Left renal pelvis (tissue), 4 donors: ENCODE data around the gene UBAC1. TPM values are rescaled to one million over a fixed set of nuclear protein-coding genes. Genes with fewer than 3 reads are reported as not detected.
"Not testable (repeated sequence)": the region's sequence is repeated elsewhere in the genome, so short reads cannot be mapped to it uniquely, and the experiment has no call there.

Source experiments
- DNase-seq, 4 donors: peaks; one replicate each; pipeline ENCODE4 v3.0.0-alpha.2; 2013; ENCODE audit warnings: low read depth in 4 of 4, low spot score in 3 of 4
- polyA plus RNA-seq, 4 donors: library from polyadenylated mRNA; unstranded; fragments of 120-200 nt; gene quantifications; one replicate each; pipeline ENCODE4 v1.2.1, GENCODE V29; 2013; ENCODE audit not compliant: insufficient read length in 4 of 4

UBAC1 gene
- polyA plus RNA-seq, 4 donors, result 27.3 to 36.1 (median 31.4) TPM

DNA sequence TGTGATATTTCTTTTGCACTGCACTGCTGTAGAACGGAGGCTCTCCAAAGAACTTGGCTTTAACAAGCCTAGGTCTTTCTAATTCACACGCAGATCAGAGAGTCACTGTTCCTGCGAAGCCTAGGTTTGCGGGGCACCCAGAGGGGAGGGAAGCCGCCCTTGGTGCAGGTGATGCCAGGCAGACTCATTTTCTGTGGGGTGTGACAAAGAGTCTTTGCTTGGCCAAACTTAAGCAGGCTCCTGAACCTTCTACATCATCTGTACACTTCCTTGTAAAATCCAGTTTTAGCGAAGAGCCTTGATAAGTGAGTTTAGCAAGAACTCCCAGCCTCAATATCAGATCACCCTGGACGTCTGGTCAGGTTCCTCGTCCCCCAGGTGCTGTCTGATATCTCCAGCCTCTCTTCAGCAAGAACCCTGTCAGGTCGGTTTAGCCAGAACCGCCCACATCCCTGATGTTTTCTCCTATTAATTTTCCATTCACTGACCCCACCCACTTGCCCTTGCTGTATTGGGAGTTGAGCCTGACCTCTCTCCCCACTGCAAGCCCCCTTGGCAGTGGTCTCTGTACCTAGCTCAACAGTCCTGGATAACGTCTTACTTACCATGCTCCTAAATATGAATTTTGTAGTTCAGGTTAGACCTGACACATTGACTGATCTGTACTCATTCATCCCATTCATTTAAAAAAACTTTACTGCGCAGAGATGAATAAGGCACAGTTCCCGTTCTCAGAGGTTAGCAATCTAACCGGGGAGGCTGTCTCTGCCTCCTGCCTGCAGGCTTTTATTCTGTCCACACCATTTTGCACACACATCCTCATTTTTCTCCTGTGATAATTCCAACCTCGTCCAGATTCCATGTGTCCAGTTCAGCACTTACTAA, 880 bp upstream of the UBAC1 start:
- no peak for DNase-seq

DNA sequence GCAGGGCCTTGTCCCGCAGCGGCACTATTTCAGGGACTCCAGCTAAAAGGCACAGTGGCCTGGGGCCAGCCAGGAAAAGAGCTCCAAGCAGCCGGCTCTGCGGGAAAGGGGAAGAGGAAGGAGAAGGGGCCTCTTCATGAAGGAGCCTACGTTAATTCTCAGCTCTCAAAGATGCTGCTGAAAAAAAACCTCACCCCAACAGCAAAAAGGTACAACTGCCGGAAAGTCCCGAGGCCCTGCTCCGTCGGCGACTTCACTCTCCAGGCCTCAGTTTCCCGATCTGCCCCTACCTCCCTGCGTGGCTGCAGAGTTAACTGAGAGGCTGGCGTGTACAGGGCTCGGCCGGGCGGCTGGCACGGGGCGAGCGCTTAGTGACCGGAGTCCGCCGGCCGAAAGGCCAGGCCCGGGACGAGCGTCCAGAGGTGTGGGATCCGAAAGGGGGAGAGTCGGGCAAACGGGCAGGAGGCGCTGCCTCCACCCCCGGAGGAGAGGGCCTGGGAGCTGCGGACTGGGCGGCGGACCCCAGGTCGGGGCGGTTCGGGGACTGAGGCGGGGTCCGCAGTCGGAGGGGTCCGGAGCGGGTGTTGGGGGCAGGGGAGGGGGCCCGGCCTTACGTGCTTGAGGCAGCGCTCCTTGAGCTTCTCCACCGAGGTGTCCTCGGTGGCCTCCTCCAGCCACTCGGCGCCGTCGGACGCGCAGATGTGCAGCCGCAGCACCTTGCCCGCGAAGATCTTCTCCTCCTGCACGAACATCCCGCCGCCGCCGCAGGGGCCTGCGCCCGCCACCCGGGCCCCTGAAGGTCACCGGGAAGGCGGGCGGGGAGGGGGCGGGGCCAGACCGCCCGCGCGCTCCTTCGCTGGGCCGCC, 529 bp downstream of the UBAC1 start:
- no peak for DNase-seq

- no peak for DNase-seq
These were observed 1.4 kb downstream of the UBAC1 start for GRCh38 chr9:135959814-135960213.

DNA sequence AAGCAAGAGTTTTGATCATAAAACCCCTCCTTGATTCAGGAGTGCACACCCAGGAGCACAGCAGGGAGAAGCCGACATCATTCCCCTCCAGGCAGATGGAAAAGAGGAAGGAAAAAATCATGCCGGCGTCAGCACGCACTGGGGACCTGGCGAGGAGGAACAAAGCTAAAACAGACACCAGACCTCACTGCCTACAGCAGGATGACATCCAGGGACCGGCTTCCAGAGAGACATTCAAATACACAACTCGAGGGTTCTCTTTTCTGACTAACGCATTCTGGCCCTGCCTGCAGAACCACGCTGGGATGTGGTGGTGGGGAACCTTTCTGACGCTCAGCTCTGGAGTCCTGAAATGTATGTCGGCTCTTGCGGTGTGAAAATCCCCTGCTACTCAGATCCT, 2.7 kb downstream of the UBAC1 start:
- DNase-seq, result no peak

DNA sequence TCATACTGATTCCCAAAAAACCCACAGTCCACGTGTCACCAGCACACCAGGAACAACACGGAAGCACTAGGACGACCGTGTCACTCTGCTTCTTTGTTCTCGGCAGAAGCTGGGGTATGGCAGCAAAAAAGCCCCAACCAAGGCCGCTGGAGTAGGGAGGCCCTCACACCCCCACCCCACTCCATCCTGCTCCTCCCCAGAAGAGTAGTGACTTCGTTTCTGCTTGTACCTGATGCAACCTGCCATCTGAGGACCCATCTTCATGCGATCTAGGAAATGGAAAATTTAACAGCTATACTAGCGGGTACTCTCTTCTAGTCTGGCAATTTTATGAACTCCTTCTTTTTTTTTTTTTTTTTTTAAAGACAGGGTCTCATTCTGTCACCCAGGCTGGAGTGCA, 3.7 kb downstream of the UBAC1 start:
- no peak for DNase-seq

GRCh38 chr9:135956802-135957174, 4.4 kb downstream of the UBAC1 start:
- DNase-seq, result no peak

DNA sequence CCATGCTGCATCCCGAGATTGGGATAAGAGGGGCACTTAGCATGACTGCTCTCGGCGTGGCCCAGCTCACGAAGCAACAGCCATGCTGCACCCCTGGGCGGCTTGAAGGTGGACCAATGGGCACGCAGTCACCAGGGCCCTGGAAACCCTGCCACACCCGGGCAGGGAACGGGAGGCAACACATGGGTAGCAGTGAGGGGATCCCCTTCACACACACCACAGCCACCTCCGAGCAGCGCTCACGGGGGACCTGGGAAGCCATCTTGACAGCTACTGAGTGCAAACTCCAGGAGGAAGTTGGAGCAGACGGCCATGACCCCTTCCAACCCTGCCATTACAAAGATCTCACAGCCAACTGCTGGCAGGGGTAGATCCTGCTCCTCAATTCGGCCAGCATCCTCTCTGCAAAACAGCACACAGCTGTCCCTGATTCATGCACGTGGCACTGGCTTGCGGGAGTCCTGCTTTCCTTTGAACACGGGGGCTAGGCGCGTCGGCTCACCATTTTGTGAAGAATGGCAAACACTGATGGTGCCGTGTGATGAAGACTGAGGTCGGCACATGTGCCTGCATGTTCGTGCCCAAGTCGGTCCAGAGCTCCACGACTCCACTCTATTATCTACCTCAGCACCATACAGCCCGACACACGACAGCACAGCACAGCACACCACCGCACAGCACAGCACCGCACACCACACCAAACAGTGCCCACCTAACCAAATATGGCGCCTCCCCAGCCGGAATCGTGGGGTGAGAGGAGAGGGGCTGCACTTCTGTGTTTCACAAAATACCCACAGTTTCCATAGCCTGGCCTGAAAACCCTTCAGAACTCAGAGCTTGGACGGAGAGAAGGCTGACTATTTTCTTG, 5.0 kb downstream of the UBAC1 start:
- DNase-seq, result no peak

DNA sequence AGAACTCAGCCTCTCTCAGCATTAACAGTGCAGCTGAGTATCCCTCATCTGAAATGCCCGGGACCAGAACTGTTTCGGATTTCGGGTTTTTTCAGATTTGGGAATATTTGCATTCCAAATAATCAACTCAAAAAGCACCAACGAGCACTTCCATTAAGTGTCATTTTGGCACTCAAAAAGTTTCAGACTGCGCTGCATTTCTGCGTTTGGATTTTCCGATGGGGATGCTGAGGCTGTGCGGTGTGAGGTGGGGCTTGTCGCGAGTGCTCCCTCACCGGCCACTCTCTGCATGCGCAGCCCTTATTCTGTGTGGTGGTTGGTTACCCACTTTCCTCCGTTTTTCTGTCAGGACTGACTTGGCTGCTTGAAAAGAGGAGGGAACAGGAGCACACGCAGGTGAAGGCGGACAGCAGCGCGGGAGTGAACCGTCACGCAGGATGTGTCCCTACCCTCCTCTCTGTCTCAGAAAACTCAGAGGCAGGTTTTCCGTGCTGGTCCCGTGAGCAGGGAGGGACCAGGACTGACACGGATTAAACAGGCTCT, 8.4 kb downstream of the UBAC1 start:
- no peak for DNase-seq

DNA sequence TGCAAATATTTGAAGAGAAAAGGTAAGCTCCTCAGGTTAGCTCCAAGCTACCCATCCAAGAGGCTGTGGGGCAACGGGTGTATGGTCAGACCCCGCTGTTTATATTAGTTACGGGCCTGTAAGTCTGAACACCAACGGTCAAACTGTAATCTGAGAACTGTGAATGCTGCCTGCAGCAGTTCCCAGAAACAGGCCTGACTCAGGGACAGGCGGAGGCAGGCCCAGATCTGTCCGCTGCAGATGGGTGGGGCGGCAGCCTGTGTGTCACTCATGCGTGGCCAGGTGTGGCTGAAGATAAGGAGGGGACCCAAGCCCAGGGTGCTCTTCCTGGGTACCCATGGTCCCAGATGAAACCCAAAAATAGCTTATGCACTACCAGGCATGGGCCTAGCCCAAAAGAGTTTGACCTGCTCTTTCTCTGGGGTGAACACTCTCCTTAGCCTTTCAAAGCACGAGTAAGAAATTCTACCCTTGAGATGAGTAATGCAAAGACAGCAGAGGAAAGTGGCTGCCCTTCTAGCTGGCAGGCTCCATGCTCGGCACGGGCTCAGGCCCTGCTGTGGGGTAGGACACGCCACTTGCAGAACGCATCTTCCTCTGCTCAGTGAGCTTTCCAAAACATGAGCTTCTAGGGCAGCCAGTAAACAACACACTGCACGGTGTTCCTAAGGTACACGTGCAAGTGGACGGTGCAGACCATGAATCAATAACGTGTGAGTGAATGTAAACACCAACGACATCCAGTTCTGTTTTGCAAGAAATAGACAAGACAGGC, 9.1 kb downstream of the UBAC1 start:
- peak in 1 of 4 donors; percentile 68 for DNase-seq

- DNase-seq, result not testable (repeated sequence)
These were observed 9.9 kb downstream of the UBAC1 start for GRCh38 chr9:135951310-135951709.

GRCh38 chr9:135950841-135951240, 10.3 kb downstream of the UBAC1 start:
- DNase-seq, result not testable (repeated sequence)

- DNase-seq, result no peak
These were observed 11.0 kb downstream of the UBAC1 start for GRCh38 chr9:135950135-135950682.

DNA sequence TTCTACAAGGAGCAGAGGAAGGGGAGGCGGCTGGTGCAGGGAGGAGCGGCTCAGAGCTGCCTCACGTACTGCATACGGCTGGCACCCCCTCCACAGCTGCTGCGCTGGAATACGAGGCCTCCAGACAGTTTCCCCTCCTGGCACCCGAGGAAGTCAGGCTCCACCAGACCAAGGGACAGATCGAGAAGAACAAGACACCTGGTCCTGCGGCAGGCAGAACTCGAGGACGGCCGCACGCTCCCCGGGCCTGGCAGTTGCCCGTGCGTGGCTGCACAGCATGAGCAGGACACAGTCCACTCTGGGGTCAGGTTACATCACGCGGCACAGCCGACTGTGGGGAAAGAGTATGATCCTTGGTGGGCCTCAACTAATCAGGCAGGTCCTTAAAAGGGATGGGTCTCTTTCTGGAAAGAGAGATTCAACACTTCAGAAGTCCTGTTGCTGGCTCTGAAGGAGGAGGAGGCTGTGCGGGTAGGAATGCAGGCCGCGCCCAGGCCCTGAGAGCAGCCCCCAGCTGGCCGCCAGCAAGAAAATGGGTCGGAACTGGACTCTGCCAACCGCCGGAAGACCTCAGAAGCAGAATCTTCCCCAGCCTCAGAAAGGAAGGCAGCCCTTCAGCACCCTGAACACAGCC, 11.6 kb downstream of the UBAC1 start:
- no peak for DNase-seq

- DNase-seq, result no peak
These were observed 12.2 kb downstream of the UBAC1 start for GRCh38 chr9:135948968-135949367.

- DNase-seq, result no peak
These were observed 12.7 kb downstream of the UBAC1 start for GRCh38 chr9:135948446-135948845.

GRCh38 chr9:135947582-135947981, 13.6 kb downstream of the UBAC1 start:
- no peak for DNase-seq

GRCh38 chr9:135947105-135947504, 14.1 kb downstream of the UBAC1 start:
- DNase-seq, result not testable (repeated sequence)

GRCh38 chr9:135946392-135946994, 14.7 kb downstream of the UBAC1 start:
- no peak for DNase-seq
